ENCODE measurements around the gene AGBL2.

The AGBL2 gene

DNA sequence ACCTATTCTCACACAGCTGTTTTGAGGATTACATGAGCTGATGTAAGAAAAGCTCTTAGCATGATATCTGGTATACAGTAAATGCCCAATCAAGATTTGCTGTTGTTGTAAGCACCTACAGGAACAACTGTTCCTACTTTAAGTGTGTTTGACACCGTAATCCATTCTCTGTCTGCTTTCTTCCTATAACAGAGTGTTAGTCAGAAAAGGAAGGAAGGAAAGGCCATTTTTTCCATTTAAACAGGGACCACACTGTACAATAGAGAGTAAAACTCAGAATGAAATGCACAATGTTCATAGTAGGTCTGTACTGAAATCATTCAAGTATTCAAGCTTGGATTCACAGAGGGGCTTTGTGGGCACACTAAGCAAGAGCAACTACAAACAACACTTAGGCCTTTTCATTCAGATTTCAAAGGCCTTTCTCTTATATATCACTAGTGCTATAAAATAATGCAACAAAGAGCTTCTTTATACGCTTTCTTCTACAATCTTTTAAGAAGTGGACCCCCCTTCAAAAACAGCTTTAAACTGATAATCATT, 94.3 kb downstream of the AGBL2 start:
- no peak for DNase-seq
- Histone ChIP-seq H4K91ac (ENCODE audit: low read length) (no peak overlapping the region), H3K4ac (ENCODE audit: low read depth in 1 of 2, low read length in 2 of 2) (no peak overlapping the region), H3K18ac (ENCODE audit: low read depth in 1 of 2, low read length in 2 of 2) (no peak overlapping the region), H3K9ac (ENCODE audit: low read length) (no peak overlapping the region), H3K14ac (ENCODE audit: low read length in 2 of 2) (no peak overlapping the region), H3K23ac (ENCODE audit: low read length in 2 of 2) (no peak overlapping the region), H2BK120ac (ENCODE audit: low read depth, low read length) (no peak overlapping the region), H3K4me2 (ENCODE audit: low read length, poor library complexity, severe bottlenecking) (no peak overlapping the region), H3K79me1 (replicated peaks; ENCODE audit: low read length, poor library complexity, severe bottlenecking) (peaks cover 7% of the 10 kb centered on the region), H3K4me1 (ENCODE audit: control insufficient read depth, insufficient read depth, low read depth, low read length) (peaks cover 2% of the 10 kb centered on the region), H3K27me3 (ENCODE audit: control insufficient read depth in 1 of 2, insufficient read depth in 1 of 2, low read length in 2 of 2) (no peaks in the 10 kb centered on the region), H3K4me3 (ENCODE audit: insufficient read depth in 1 of 2, low read depth in 1 of 2, low read length in 2 of 2) (no peak overlapping the region), H2BK15ac (ENCODE audit: low read depth, poor library complexity, severe bottlenecking) (no peak overlapping the region), H3K9me3 (ENCODE audit: control insufficient read depth, low read length) (no peaks in the 10 kb centered on the region), H2AFZ (ENCODE audit: low read depth, low read length) (no peak overlapping the region), H2AK5ac (ENCODE audit: low read length, severe bottlenecking) (no peak overlapping the region), H2BK5ac (ENCODE audit: low read depth, low read length, poor library complexity, severe bottlenecking) (no peak overlapping the region), H2BK12ac (ENCODE audit: low read length in 2 of 2) (no peak overlapping the region), H4K8ac (ENCODE audit: low read length) (no peak overlapping the region), H3K27ac (ENCODE audit: low read length, poor library complexity, severe bottlenecking) (no peak overlapping the region), H3K36me3 (ENCODE audit: control insufficient read depth in 1 of 2, insufficient read depth in 2 of 2, low read depth in 1 of 2, low read length in 2 of 2) (peaks cover 47 to 85% of the 10 kb centered on the region in 2 experiments)
- WGBS: 88% methylated on average over 2 of the region's 2 CpGs

DNA sequence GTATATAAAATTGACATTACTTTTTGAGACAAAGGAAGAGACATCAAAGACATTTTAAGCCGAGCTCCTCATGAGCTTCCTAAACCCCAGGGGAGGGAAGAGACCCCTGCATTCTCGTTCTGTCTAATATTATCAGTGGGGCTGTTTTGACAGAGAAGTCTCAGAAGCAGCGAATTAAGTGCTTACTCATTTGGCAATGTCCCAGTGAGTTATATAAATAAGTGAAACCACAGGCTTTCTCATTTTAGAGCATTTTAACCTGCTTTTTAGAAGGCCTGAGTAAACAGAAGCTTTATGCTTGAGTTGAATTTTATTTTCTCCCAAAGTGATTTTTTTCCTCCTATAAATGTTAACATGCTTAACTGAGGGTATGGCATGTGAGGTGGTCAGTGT, 97.8 kb downstream of the AGBL2 start:
- Histone ChIP-seq H2BK15ac (ENCODE audit: low read depth, poor library complexity, severe bottlenecking) (no peak overlapping the region), H3K36me3 (ENCODE audit: control insufficient read depth in 1 of 2, insufficient read depth in 2 of 2, low read depth in 1 of 2, low read length in 2 of 2) (peaks cover 26 to 63% of the 10 kb centered on the region in 2 experiments), H3K4me1 (ENCODE audit: control insufficient read depth, insufficient read depth, low read depth, low read length) (peaks cover 2% of the 10 kb centered on the region), H3K14ac (ENCODE audit: low read length in 2 of 2) (no peak overlapping the region), H3K9me3 (ENCODE audit: control insufficient read depth, low read length) (no peaks in the 10 kb centered on the region), H3K18ac (ENCODE audit: low read depth in 1 of 2, low read length in 2 of 2) (no peak overlapping the region), H3K4ac (ENCODE audit: low read depth in 1 of 2, low read length in 2 of 2) (no peak overlapping the region), H3K79me1 (replicated peaks; ENCODE audit: low read length, poor library complexity, severe bottlenecking) (no peaks in the 10 kb centered on the region), H3K9ac (ENCODE audit: low read length) (peak overlapping the region; percentile 64), H3K4me3 (ENCODE audit: insufficient read depth in 1 of 2, low read depth in 1 of 2, low read length in 2 of 2) (no peak overlapping the region), H3K27ac (ENCODE audit: low read length, poor library complexity, severe bottlenecking) (no peak overlapping the region), H3K27me3 (ENCODE audit: control insufficient read depth in 1 of 2, insufficient read depth in 1 of 2, low read length in 2 of 2) (no peaks in the 10 kb centered on the region), H4K91ac (ENCODE audit: low read length) (no peak overlapping the region), H2BK120ac (ENCODE audit: low read depth, low read length) (no peak overlapping the region), H2BK5ac (ENCODE audit: low read depth, low read length, poor library complexity, severe bottlenecking) (no peak overlapping the region), H3K4me2 (ENCODE audit: low read length, poor library complexity, severe bottlenecking) (no peak overlapping the region), H2BK12ac (ENCODE audit: low read length in 2 of 2) (no peak overlapping the region), H2AFZ (ENCODE audit: low read depth, low read length) (no peak overlapping the region), H4K8ac (ENCODE audit: low read length) (no peak overlapping the region), H3K23ac (ENCODE audit: low read length in 2 of 2) (no peak overlapping the region), H2AK5ac (ENCODE audit: low read length, severe bottlenecking) (no peak overlapping the region)
- DNase-seq: peak; percentile 79
- whole genome bisulfite sequencing: 46% methylated on average over 2 of the region's 3 CpGs

DNA sequence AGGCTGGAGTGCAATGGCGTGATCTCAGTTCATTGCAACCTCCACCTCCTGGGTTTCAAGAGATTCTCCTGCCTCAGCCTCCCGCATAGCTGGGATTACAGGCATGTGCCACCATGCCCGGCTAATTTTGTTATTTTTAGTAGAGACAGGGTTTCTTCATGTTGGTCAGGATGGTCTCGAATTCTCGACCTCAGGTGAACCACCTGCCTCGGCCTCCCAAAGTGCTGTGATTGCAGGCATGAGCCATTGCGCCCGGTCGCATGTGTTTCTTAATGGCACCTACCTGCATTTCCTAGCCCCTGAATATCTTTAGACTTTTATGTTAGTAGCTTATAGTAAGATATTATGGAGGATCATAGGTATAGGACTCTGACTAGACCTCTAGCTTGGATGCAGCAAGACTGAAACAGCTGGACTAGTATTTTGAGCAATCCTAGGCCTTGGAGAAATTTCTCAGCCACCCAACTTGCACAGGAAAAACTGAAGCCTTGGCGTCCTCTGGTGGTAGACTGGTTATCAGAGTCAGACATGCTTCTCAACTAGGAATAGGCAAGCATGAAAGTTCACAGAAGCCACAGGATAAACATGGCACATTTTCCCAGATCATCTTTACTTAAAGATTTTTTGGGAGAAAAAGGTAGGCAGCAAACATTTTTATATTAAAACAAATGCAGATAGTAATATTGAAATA, 98.3 kb downstream of the AGBL2 start:
- Histone ChIP-seq H3K27me3 (ENCODE audit: control insufficient read depth in 1 of 2, insufficient read depth in 1 of 2, low read length in 2 of 2) (no peaks in the 10 kb centered on the region), H2BK15ac (ENCODE audit: low read depth, poor library complexity, severe bottlenecking) (no peak overlapping the region), H3K4me1 (ENCODE audit: control insufficient read depth, insufficient read depth, low read depth, low read length) (peaks cover 2% of the 10 kb centered on the region), H2AFZ (ENCODE audit: low read depth, low read length) (no peak overlapping the region), H2BK5ac (ENCODE audit: low read depth, low read length, poor library complexity, severe bottlenecking) (no peak overlapping the region), H3K4ac (ENCODE audit: low read depth in 1 of 2, low read length in 2 of 2) (no peak overlapping the region), H3K9me3 (ENCODE audit: control insufficient read depth, low read length) (no peaks in the 10 kb centered on the region), H3K23ac (ENCODE audit: low read length in 2 of 2) (no peak overlapping the region), H4K8ac (ENCODE audit: low read length) (no peak overlapping the region), H3K9ac (ENCODE audit: low read length) (peak overlapping the region; percentile 64), H3K4me3 (ENCODE audit: insufficient read depth in 1 of 2, low read depth in 1 of 2, low read length in 2 of 2) (no peak overlapping the region), H2AK5ac (ENCODE audit: low read length, severe bottlenecking) (no peak overlapping the region), H3K4me2 (ENCODE audit: low read length, poor library complexity, severe bottlenecking) (no peak overlapping the region), H2BK12ac (ENCODE audit: low read length in 2 of 2) (no peak overlapping the region), H3K18ac (ENCODE audit: low read depth in 1 of 2, low read length in 2 of 2) (no peak overlapping the region), H3K14ac (ENCODE audit: low read length in 2 of 2) (no peak overlapping the region), H2BK120ac (ENCODE audit: low read depth, low read length) (no peak overlapping the region), H3K79me1 (replicated peaks; ENCODE audit: low read length, poor library complexity, severe bottlenecking) (no peaks in the 10 kb centered on the region), H3K36me3 (ENCODE audit: control insufficient read depth in 1 of 2, insufficient read depth in 2 of 2, low read depth in 1 of 2, low read length in 2 of 2) (peaks cover 25 to 59% of the 10 kb centered on the region in 2 experiments), H4K91ac (ENCODE audit: low read length) (no peak overlapping the region), H3K27ac (ENCODE audit: low read length, poor library complexity, severe bottlenecking) (no peak overlapping the region)
- peak; percentile 85 for DNase-seq
- WGBS: 85% methylated on average over 7 of the region's 10 CpGs

DNA sequence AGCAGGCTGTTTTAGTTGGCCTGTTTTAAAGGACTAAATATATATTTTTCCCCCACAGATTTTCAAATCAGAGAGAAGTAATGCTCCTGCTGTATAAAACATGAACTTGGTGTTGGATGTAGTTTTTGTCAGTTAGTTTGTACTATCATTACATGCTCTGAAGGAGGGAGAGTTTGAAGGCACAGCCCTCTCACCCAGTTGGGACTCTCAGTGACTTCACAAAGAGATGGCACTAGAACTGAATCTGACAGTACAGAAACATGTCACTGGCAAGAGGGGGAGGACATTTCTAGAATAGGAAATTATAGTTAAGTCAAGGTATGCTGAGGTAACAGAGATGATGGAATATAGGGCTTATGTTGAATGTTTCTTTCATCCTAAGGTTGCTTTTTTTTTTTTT, 99.9 kb downstream of the AGBL2 start:
- H2BK120ac ChIP-seq (ENCODE audit: low read depth, low read length): no peak overlapping the region
- peaks cover 16 to 59% of the 10 kb centered on the region in 2 experiments for H3K36me3 ChIP-seq (ENCODE audit: control insufficient read depth in 1 of 2, insufficient read depth in 2 of 2, low read depth in 1 of 2, low read length in 2 of 2)
- no peaks in the 10 kb centered on the region for H3K27me3 ChIP-seq (ENCODE audit: control insufficient read depth in 1 of 2, insufficient read depth in 1 of 2, low read length in 2 of 2)
- H3K9ac ChIP-seq (ENCODE audit: low read length): no peak overlapping the region
- H3K4me3 ChIP-seq (ENCODE audit: insufficient read depth in 1 of 2, low read depth in 1 of 2, low read length in 2 of 2): no peak overlapping the region
- H2AFZ ChIP-seq (ENCODE audit: low read depth, low read length): no peak overlapping the region
- H4K8ac ChIP-seq (ENCODE audit: low read length): no peak overlapping the region
- no peak for DNase-seq
- H2BK12ac ChIP-seq (ENCODE audit: low read length in 2 of 2): no peak overlapping the region
- no peak overlapping the region for H3K27ac ChIP-seq (ENCODE audit: low read length, poor library complexity, severe bottlenecking)
- no peaks in the 10 kb centered on the region for H3K9me3 ChIP-seq (ENCODE audit: control insufficient read depth, low read length)
- H3K23ac ChIP-seq (ENCODE audit: low read length in 2 of 2): no peak overlapping the region
- no peak overlapping the region for H3K4me2 ChIP-seq (ENCODE audit: low read length, poor library complexity, severe bottlenecking)
- no peaks in the 10 kb centered on the region for H3K79me1 ChIP-seq (replicated peaks; ENCODE audit: low read length, poor library complexity, severe bottlenecking)
- H4K91ac ChIP-seq (ENCODE audit: low read length): no peak overlapping the region
- H2BK15ac ChIP-seq (ENCODE audit: low read depth, poor library complexity, severe bottlenecking): no peak overlapping the region
- H3K18ac ChIP-seq (ENCODE audit: low read depth in 1 of 2, low read length in 2 of 2): no peak overlapping the region
- H3K4ac ChIP-seq (ENCODE audit: low read depth in 1 of 2, low read length in 2 of 2): no peak overlapping the region
- H2AK5ac ChIP-seq (ENCODE audit: low read length, severe bottlenecking): no peak overlapping the region
- peaks cover 2% of the 10 kb centered on the region for H3K4me1 ChIP-seq (ENCODE audit: control insufficient read depth, insufficient read depth, low read depth, low read length)
- H3K14ac ChIP-seq (ENCODE audit: low read length in 2 of 2): no peak overlapping the region
- H2BK5ac ChIP-seq (ENCODE audit: low read depth, low read length, poor library complexity, severe bottlenecking): no peak overlapping the region

Data from mesenchymal stem cell (in vitro differentiated cells and primary cell).